GM18520 (cell line): Measurements from ENCODE around the gene LRRC74B.
"Not testable (repeated sequence)": the region's sequence is repeated elsewhere in the genome, so short reads cannot be mapped to it uniquely, and the experiment has no call there.

Experiments used
- ATAC-seq: cut with Tn5 transposase; IDR thresholded peaks from one replicate; pipeline ENCODE4 v1.9.1; 2021; ENCODE audit not compliant: unreplicated experiment

Gene LRRC74B

DNA sequence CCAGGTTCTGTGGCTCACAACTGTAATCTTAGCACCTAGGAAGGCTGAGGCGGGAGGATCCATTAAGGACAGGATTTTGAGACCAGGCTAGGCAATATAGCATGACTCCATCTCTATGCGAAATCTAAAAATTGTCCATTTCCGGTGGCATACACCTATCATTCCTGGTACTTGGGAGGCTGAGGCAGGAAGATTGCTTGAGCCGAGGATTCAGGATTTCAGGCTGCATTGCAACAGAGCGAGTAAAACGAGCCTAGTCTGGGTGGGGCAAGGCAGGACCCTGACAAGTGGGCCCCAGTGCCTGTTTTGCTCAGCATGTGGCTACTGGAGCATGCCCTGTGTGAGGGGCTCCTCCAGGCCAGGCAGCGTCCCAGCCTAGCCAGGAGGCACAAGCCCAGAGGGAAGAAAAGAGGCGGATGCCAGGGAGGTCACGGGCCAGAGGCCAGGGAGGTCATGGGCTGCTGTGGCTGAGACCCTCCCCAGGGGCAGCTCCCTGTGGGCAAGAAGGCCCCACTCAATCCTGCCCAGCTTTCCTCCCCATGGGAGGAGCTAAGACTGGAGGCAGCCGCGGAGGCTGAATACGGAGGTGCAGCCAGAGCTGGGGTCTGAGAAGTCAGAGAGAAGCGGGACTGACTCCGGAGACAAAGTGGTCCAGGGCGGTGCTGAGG is 8.4 kb downstream of the LRRC74B start:
- no peak for ATAC-seq

DNA sequence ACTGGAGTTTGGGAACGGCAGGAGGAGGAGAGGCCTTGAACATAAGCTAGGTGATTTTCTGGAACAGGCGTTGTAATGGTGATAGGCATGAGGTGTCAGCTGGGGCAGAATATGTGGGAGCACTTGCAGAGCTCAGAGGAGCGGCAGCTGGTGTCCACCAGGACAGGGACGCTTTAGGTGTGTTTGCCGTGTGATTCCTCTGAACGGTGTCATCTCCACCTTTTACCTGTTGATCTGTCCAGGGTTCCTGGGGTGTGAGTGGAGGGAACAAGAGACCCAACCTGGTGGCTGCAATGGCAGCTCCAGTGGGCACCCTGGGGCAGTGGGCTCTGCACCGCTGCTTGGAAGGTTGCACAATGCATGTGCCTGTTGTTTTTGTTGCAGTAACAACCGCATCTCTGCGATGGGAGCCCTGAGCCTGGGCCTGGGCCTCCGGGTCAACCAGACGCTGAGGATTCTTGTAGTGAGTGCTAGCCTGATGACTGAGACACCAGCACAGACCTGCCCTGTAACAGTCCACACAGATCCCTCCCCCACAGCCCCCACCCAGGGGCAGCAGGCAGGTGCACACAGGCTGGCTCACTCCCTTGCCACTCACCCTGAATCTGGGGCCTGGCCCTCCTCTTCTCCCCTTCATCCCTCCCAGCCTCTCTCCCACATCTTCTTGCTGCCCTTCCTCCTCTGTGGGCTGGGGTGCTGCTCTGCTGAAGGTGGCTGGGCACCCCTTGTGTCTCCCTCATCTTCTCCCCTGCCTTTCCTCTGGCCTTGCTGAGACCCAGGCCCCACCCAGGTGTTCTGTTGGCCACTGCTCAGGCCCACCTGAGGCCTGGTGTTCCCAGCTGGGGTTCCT is 9.2 kb downstream of the LRRC74B start:
- no peak for ATAC-seq

DNA sequence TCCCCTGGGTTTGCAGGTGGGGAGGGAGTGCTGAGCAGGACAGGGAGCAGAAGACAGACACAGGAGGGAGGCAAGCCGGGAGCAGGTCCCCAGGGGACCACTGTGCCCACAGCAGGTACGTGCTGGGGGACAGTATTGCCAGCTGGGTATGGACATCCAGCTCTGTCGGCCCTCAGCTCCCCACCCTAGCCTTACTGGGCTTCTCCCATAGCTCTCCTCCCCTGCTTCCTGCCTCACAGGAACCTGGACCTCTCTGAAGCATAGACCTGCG is 9.8 kb downstream of the LRRC74B start:
- no peak for ATAC-seq

DNA sequence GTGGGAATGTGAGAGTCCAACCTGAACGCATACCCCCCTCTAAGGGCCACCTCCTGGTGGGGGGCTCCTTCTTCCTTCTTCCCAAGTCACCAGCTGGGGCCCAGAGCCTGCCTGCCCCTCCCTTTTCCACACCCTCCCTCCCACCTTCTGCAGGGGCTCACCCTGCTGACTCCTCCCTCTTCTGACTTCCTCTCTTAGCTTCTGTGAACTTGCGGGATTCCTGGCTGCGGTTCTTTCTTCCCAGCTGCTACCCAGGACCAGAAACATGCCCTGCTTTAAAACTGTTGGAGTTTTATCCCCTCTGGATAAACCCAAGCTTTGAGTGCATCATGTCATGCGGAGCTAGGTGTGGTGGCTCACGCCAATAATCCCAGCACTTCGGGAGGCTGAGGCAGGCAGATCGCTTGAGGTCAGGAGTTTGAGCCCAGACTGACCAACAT is 10.2 kb downstream of the LRRC74B start:
- ATAC-seq = no peak

DNA sequence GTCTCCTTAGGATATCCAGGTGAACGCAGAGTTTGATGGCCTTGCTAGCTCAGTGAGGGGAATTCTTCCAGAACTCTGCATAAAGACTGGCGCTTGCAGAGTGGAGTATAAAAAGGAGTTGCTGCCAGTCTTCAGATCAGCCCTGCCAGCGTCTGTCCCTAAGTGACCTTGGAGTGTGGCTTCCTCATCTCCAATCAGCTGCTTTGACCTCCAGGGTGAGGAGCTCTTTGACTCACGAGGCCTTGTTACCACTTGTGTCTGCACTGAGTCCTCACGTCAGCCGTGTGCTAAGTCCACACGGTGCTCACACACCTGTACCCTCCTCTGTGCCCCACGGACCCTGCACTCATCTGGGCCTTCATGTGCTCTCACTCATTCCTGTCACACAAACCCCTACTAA is 14.6 kb downstream of the LRRC74B start:
- not testable (repeated sequence) for ATAC-seq

DNA sequence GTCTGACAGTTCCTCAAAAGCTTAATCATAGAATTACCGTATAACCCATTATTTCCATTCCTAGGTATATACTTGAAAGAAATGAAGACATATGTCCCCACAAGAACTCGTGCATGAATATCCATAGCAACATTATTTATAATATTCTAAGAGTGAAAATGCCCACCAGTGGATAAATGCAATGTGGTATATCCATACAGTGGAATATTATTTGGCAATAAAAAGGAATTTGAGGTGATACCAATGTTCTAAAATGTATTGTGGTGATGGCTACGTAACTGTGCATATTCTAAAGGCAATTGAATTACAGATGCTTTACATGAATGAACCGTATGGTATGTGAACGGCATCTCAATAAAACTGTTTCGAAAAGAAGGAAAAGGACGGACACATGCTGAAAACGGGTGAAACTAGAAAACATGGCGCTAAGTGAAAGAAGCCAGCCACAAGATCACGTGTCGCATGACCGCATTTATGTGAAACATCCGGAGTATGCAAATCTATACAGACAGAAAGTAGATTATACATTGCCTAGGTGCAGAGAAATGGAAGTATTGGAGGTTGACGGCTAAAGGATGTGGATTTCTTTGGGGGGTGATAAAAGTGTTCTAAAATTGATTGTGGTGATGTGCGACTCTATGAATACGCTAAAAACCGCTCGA is 16.0 kb downstream of the LRRC74B start:
- not testable (repeated sequence) for ATAC-seq

- not testable (repeated sequence) for ATAC-seq
These were observed 18.7 kb downstream of the LRRC74B start for GRCh38 chr22:21064425-21064824.

DNA sequence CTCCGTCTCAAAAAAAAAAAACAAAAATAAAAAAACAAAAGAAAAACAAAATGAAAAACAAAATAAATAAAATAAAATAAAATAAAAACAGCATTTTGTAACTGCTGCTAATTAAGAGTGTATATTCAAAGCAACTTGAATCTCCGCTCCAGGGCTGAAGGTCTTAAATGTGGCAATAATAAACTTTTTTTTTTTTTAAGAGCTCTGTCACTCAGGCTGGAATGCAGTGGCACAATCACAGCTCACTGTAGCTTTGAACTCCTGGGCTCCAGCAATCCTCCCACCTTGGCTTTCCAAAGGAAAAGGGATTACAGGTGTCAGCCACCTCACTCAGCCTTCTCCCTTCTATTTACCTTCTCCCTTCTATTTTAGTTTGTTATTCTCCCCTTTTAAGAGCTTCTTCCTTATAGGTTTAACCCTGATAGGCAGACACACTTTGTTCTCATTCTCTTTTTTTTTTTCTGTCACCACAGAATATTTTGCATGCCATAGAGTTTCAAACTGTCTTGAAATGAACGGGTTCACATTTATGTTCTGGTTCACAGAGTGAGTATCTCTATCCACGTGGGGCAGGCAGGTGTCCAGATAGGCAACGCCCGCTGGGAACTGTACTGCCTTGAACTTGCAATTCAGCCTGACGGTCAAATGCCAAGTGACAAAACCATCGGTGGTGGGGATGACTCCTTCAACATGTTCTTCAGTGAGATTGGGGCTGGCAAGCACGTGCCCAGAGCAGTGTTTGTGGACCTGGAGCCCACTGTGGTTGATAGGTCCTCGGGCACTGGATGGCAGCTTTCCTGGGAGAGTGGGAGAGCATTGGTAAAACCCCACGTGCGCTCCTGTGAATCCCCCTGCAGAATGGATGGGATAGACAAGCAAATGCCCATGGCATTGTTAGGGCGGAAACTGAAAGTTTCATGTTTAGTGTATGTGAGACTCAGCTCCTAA is 19.4 kb downstream of the LRRC74B start:
- ATAC-seq = no peak

DNA sequence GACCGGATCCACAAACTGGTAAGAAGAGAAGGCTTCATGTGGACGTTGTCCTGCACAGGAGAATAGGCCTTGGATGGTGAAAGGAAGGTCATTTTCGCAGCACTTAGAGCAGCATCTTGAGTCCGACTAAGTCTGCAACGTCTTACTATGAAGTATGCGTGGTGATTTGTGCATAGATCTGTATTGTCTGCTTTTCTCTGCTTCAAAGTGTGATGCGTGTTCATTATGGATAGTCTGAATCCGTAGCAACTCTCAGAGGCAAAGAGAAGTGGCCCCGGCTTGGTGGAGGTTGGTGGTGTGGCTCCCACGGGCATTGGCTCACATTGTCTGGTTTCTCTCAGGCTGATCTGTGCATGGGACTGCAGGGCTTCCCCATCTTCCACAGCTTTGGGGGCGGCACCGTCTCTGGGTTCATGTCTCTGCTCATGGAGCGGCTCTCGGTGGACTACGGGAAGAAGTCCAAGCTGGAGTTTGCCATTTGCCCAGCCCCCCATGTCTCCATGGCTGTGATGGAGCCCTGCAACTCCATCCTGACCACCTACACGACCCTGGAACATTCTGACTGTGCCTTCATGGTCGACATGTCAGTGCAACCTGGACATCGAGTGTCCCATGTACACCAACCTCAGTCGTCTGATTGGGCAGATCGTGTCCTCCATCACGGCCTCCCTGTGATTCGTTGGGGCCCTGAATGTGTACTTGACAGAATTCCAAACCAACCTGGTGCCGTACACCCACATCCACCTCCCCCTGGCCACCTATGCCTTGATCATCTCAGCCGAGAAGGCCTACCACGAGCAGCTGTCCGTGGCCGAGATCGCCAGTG is 21.5 kb downstream of the LRRC74B start:
- no peak for ATAC-seq

GRCh38 chr22:21067901-21068680 is 22.3 kb downstream of the LRRC74B start:
- ATAC-seq = no peak

DNA sequence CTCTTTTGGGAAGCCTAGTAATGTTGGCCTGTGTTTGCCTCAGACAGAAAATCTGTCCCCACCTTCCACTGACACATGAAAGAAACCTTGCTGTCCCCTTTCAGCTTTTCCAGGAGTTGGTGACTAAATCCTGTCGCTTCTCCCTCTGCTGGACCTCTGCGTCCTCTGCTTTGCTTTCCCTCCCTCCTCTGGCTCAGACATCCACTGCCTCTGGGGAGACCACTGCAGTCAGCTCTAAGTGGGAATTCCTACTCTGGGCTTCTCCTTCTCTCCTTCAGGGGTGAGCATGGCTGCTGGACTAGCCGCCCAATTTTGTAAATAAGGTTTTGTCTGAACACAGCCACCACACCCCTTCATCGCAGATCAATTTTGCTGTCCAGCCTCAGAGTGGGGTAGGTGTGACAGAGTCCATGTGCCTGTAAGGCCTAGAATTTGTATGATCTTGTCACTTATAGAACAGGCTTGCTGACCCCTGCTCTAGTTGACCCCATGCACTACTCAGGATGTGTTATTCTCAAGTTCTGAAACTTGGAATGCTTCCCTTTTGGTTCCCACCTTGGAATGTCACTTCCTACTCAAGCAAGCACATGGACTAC is 23.0 kb downstream of the LRRC74B start:
- no peak for ATAC-seq

- no peak for ATAC-seq
These were observed 23.6 kb downstream of the LRRC74B start for GRCh38 chr22:21069375-21069774.

- ATAC-seq = no peak
These were observed 25.2 kb downstream of the LRRC74B start for GRCh38 chr22:21070690-21071615.

- ATAC-seq = not testable (repeated sequence)
These were observed 26.1 kb downstream of the LRRC74B start for GRCh38 chr22:21071796-21072195.

GRCh38 chr22:21073023-21073422 is 27.3 kb downstream of the LRRC74B start:
- ATAC-seq = no peak

GRCh38 chr22:21073482-21073881 is 27.7 kb downstream of the LRRC74B start:
- no peak for ATAC-seq

- no peak for ATAC-seq
These were observed 28.5 kb downstream of the LRRC74B start for GRCh38 chr22:21074102-21074715.
